ENCODE results near the gene TPP2. TPM values are rescaled to one million over a fixed set of nuclear protein-coding genes. Genes with fewer than 3 reads are reported as not detected.

The TPP2 gene
- polyA plus RNA-seq, 6 donors from 2014 or later = 11.8 to 29.0 (median 27.1) TPM

GRCh38 chr13:102606537-102607309 lies 9.9 kb downstream of the TPP2 start:
- Mint-ChIP-seq H3K4me1 (peaks cover 31 to 46% (median 36%) of the 10 kb centered on the region in 3 donors), H3K9me3 (no peaks in the 10 kb centered on the region), H3K27ac (peak overlapping the region in 1 of 6 donors; percentile 49), H3K4me3 (no peak overlapping the region), H3K36me3 (peaks cover 23 to 27% of the 10 kb centered on the region in 2 donors), H3K27me3 (no peaks in the 10 kb centered on the region)
- no peak for DNase-seq
- ATAC-seq (ENCODE audit: low read depth in 2 of 2) = no peak

DNA sequence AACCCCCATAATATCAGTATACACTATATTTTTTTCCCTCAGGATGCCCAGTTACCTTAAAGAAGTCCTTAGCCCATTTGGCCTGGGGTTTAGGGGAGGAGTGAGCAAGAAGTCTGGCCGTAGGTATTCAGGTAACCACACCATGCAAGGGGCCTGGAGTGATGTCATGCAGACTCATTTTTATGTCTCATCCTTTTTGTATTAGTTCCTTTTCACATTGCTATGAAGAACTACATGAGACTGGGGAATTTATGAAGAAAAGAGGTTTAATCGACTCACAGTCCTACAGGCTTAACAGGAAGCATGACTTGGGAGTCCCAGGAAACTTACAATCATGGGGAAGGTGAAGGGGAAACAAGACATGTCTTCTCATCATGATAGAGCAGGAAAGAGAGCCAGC lies 12.2 kb downstream of the TPP2 start:
- peaks cover 15 to 27% of the 10 kb centered on the region in 2 donors for H3K36me3 Mint-ChIP-seq
- H3K4me3 Mint-ChIP-seq = peak overlapping the region in 1 of 8 donors; percentile 16
- H3K4me1 Mint-ChIP-seq = peaks cover 25 to 29% (median 28%) of the 10 kb centered on the region in 3 donors
- H3K9me3 Mint-ChIP-seq = no peaks in the 10 kb centered on the region
- H3K27ac Mint-ChIP-seq = peak overlapping the region in 2 of 6 donors; percentile 49 to 61
- H3K27me3 Mint-ChIP-seq = no peaks in the 10 kb centered on the region
- DNase-seq (no peak), ATAC-seq (ENCODE audit: low read depth in 2 of 2) (no peak)

GRCh38 chr13:102609696-102610095 lies 12.9 kb downstream of the TPP2 start:
- DNase-seq = no peak
- Mint-ChIP-seq H3K4me1 (peaks cover 21 to 26% (median 24%) of the 10 kb centered on the region in 3 donors), H3K27ac (peak overlapping the region in 2 of 6 donors; percentile 43 to 79), H3K36me3 (peaks cover 15 to 27% of the 10 kb centered on the region in 2 donors), H3K9me3 (no peaks in the 10 kb centered on the region), H3K27me3 (no peaks in the 10 kb centered on the region), H3K4me3 (no peak overlapping the region)
- ATAC-seq (ENCODE audit: low read depth in 2 of 2) = no peak

- Mint-ChIP-seq H3K4me3 (no peak overlapping the region), H3K4me1 (peaks cover 19 to 24% (median 21%) of the 10 kb centered on the region in 3 donors), H3K27ac (peak overlapping the region in 2 of 6 donors; percentile 22 to 29), H3K9me3 (no peaks in the 10 kb centered on the region), H3K36me3 (peaks cover 15 to 21% of the 10 kb centered on the region in 2 donors), H3K27me3 (no peaks in the 10 kb centered on the region)
- no peak for DNase-seq
- ATAC-seq (ENCODE audit: low read depth in 2 of 2) = no peak
Observed at GRCh38 chr13:102610296-102610895, 13.6 kb downstream of the TPP2 start.

- DNase-seq (no peak), ATAC-seq (ENCODE audit: low read depth in 2 of 2) (no peak)
- no peaks in the 10 kb centered on the region for H3K9me3 Mint-ChIP-seq
- no peaks in the 10 kb centered on the region for H3K27me3 Mint-ChIP-seq
- no peak overlapping the region for H3K27ac Mint-ChIP-seq
- peaks cover 7 to 23% of the 10 kb centered on the region in 2 donors for H3K36me3 Mint-ChIP-seq
- peaks cover 0 to 5% (median 0%) of the 10 kb centered on the region in 3 donors for H3K4me1 Mint-ChIP-seq
- H3K4me3 Mint-ChIP-seq = no peak overlapping the region
Observed at GRCh38 chr13:102617697-102618350, 21.0 kb downstream of the TPP2 start.

DNA sequence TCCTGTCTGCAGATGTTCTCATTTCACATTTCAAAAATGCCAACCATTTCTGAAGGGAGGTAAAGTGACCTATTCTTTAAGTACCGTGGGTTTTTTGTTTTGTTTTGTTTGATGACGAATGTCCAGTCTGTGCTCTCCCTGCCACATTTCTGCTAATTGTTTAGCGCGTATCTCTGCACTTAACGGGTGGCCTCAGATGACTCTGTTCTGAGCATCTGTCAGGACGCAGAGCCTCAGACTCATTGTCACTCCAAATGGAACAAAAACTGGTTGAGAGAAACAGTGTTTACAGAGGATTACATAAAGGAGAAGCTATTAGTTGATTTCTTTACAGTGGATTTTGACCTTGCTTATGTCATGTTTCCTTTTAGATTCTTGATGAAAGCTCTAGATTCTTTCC lies 23.7 kb downstream of the TPP2 start:
- DNase-seq (no peak), ATAC-seq (ENCODE audit: low read depth in 2 of 2) (no peak)
- Mint-ChIP-seq H3K27me3 (no peaks in the 10 kb centered on the region), H3K36me3 (peaks cover 7 to 27% of the 10 kb centered on the region in 2 donors), H3K4me3 (no peak overlapping the region), H3K27ac (peak overlapping the region in 2 of 6 donors; percentile 21 to 56), H3K9me3 (no peaks in the 10 kb centered on the region), H3K4me1 (no peaks in the 10 kb centered on the region)

GRCh38 chr13:102626928-102627327 lies 30.1 kb downstream of the TPP2 start:
- Mint-ChIP-seq H3K36me3 (peaks cover 19 to 29% of the 10 kb centered on the region in 2 donors), H3K9me3 (no peaks in the 10 kb centered on the region)

GRCh38 chr13:102628559-102628958 lies 31.8 kb downstream of the TPP2 start:
- no peaks in the 10 kb centered on the region for H3K27me3 Mint-ChIP-seq
- no peak for ATAC-seq (ENCODE audit: low read depth in 2 of 2)
- H3K9me3 Mint-ChIP-seq = no peaks in the 10 kb centered on the region
- peaks cover 19 to 29% of the 10 kb centered on the region in 2 donors for H3K36me3 Mint-ChIP-seq
- no peak for DNase-seq
- no peak overlapping the region for H3K4me3 Mint-ChIP-seq
- H3K4me1 Mint-ChIP-seq = no peaks in the 10 kb centered on the region
- H3K27ac Mint-ChIP-seq = peak overlapping the region in 1 of 6 donors; percentile 36

More at GRCh38 chr13:102626928-102627327, 30.1 kb downstream of the TPP2 start:
- ATAC-seq (ENCODE audit: low read depth in 2 of 2) (no peak), DNase-seq (no peak)
- H3K4me3 Mint-ChIP-seq = no peak overlapping the region
- no peaks in the 10 kb centered on the region for H3K27me3 Mint-ChIP-seq
- H3K4me1 Mint-ChIP-seq = no peaks in the 10 kb centered on the region
- no peak overlapping the region for H3K27ac Mint-ChIP-seq

DNA sequence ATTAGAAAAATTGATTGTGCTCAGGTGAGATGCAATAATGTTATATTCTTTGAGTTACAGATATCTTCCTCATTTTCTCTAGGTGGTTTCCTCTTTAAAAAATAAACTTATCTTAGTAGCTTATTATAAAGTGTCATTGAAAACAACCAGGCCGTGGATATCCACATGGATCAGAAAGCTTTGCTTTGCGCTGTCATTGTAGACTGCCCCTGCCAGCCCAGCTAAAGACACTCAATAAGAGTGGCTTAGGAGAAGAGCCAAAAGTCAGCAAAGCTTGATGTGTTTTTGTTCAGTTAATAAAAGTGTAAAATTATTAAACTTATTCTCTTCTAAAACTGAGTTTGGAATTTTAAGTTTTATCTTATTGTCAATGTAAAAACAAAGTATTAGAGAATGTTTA lies 34.4 kb downstream of the TPP2 start:
- ATAC-seq (ENCODE audit: low read depth in 2 of 2) = no peak
- peaks cover 37 to 43% of the 10 kb centered on the region in 2 donors for H3K36me3 Mint-ChIP-seq
- H3K27me3 Mint-ChIP-seq = no peaks in the 10 kb centered on the region
- H3K27ac Mint-ChIP-seq = no peak overlapping the region
- no peaks in the 10 kb centered on the region for H3K9me3 Mint-ChIP-seq
- H3K4me1 Mint-ChIP-seq = no peaks in the 10 kb centered on the region
- DNase-seq = no peak
- H3K4me3 Mint-ChIP-seq = no peak overlapping the region

- Mint-ChIP-seq H3K4me1 (no peaks in the 10 kb centered on the region), H3K36me3 (peaks cover 28 to 52% of the 10 kb centered on the region in 2 donors), H3K9me3 (peaks cover 0 to 1% (median 0%) of the 10 kb centered on the region in 7 donors), H3K4me3 (no peak overlapping the region), H3K27ac (peak overlapping the region in 1 of 6 donors; percentile 15), H3K27me3 (no peaks in the 10 kb centered on the region)
- DNase-seq = no peak
- ATAC-seq (ENCODE audit: low read depth in 2 of 2) = no peak
Observed at GRCh38 chr13:102638741-102639140, 42.0 kb downstream of the TPP2 start.

DNA sequence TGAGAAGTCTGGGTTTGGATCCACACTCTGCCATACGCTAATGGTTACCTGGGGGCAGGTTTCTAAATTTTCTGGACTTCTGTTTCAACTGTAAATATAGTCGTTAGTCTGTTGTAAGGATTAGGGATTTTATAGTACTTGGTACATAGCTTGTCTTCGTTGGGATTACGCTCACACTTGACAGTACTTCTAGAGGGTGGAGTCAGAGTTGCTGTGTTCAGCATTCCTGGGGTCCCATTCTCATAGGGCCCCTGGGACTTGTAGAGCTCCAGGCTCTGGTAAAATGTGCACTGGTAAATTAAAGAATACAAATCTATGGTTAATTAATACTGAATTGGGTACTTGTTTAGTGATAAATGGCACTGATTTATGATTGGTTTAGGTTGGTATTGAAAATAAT lies 45.2 kb downstream of the TPP2 start:
- ATAC-seq (ENCODE audit: low read depth in 2 of 2) = no peak
- Mint-ChIP-seq H3K4me3 (no peak overlapping the region), H3K36me3 (peaks cover 10 to 29% of the 10 kb centered on the region in 2 donors), H3K9me3 (peaks cover 0 to 1% (median 0%) of the 10 kb centered on the region in 7 donors), H3K27me3 (no peaks in the 10 kb centered on the region), H3K4me1 (no peaks in the 10 kb centered on the region), H3K27ac (no peak overlapping the region)
- DNase-seq = no peak

GRCh38 chr13:102642475-102642874 lies 45.7 kb downstream of the TPP2 start:
- no peak for DNase-seq
- Mint-ChIP-seq H3K4me3 (no peak overlapping the region), H3K4me1 (no peaks in the 10 kb centered on the region), H3K27ac (no peak overlapping the region), H3K27me3 (no peaks in the 10 kb centered on the region), H3K36me3 (peaks cover 10 to 25% of the 10 kb centered on the region in 2 donors), H3K9me3 (peaks cover 0 to 1% (median 0%) of the 10 kb centered on the region in 7 donors)
- no peak for ATAC-seq (ENCODE audit: low read depth in 2 of 2)

- Mint-ChIP-seq H3K27me3 (no peaks in the 10 kb centered on the region), H3K36me3 (peaks cover 13 to 21% of the 10 kb centered on the region in 2 donors), H3K4me1 (no peaks in the 10 kb centered on the region), H3K27ac (no peak overlapping the region), H3K9me3 (no peaks in the 10 kb centered on the region), H3K4me3 (no peak overlapping the region)
- ATAC-seq (ENCODE audit: low read depth in 2 of 2) (no peak), DNase-seq (no peak)
Observed at GRCh38 chr13:102643656-102644055, 46.9 kb downstream of the TPP2 start.
